Islet precursor cell (in vitro differentiated cells): Measurements from ENCODE around the gene GAA.
A peak's percentile ranks its signal among the peaks of the same experiment; 100 is the strongest.

Experiments
- DNase-seq: peaks from one replicate; pipeline ENCODE4 v3.0.0-alpha.2; 2018

GAA gene

DNA sequence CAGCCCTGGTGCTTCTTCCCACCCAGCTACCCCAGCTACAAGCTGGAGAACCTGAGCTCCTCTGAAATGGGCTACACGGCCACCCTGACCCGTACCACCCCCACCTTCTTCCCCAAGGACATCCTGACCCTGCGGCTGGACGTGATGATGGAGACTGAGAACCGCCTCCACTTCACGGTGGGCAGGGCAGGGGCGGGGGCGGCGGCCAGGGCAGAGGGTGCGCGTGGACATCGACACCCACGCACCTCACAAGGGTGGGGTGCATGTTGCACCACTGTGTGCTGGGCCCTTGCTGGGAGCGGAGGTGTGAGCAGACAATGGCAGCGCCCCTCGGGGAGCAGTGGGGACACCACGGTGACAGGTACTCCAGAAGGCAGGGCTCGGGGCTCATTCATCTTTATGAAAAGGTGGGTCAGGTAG is 3.6 kb downstream of the GAA start:
- DNase-seq, result peak; percentile 50

DNA sequence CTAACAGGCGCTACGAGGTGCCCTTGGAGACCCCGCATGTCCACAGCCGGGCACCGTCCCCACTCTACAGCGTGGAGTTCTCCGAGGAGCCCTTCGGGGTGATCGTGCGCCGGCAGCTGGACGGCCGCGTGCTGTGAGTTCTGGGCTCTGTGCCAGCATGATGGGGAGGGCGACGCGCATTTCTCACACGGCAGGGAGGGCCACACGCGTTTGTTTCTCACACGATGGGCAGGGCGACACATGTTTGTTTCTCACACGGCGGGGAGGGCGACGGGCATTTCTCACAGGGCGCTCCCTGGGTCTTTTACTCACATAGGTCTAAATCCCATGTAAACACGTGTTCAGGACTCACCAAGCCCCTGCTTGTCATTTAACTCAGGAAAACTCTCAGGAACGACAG is 4.4 kb downstream of the GAA start:
- peak; percentile 51 for DNase-seq

DNA sequence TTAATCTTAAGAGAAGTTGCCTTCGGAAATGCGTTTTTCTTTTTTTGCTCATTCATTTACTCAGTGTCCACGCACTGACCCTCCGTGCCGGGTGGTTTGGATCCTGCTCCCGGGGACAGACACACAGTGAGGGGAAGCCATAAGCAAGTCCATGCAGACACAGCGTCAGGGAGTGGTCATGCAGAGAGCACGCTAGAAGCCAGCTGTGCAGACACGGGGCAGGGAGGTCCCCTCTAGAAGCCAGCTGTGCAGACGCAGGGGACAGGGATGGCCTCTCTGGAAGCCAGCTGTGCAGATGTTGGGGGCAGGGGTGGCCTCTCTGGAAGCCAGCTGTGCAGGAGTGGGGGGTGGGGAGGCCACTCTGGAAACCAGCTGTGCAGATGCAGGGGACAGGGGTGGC is 4.8 kb downstream of the GAA start:
- peak; percentile 47 for DNase-seq

DNA sequence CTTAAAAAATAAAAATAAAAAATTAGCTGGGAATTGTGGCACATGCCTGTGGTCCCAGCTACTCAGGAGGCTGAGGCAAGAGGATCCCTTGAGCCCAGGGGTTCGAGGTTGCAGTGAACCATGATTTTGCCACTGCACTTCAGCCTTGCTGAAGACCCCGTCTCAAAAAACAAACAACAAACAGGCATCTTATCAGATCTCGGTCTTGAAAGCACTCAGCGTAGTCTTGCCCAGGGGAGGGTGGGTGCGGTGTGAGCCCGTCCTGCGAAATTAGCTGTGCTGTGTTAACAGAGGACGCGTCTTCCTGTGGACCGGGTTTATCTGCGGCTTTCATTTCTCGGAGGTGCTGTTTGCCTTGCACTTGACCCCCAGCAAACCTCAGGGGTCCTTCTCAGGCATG is 5.4 kb downstream of the GAA start:
- DNase-seq, result peak; percentile 59

DNA sequence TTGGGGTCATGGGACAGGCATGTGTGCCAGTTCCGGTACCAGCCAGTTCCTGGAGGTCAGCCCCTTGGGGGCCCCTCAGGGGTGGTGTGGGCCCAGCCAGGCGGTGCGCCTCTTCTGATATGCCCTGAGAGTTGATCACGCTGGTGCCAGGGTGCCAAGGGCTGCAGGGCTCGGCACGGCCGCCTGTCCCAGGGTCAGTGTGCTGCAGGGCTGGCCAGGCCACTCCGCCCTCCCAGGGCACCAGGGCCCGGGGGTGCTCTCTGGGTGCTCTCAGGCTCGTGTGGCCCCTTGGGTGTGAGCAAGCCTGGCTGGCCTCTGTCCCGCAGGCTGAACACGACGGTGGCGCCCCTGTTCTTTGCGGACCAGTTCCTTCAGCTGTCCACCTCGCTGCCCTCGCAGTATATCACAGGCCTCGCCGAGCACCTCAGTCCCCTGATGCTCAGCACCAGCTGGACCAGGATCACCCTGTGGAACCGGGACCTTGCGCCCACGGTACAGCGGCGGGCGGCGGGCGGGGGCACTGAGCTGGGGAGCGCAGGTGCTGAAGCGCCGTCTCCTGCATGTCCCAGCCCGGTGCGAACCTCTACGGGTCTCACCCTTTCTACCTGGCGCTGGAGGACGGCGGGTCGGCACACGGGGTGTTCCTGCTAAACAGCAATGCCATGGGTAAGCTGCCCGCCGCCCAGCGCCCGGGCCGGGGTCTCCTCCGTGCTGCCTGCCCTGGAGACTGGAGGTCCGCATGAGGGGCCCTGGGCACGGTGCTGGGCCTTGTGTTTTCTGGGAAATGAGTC is 6.0 kb downstream of the GAA start:
- peak; percentile 55 for DNase-seq

DNA sequence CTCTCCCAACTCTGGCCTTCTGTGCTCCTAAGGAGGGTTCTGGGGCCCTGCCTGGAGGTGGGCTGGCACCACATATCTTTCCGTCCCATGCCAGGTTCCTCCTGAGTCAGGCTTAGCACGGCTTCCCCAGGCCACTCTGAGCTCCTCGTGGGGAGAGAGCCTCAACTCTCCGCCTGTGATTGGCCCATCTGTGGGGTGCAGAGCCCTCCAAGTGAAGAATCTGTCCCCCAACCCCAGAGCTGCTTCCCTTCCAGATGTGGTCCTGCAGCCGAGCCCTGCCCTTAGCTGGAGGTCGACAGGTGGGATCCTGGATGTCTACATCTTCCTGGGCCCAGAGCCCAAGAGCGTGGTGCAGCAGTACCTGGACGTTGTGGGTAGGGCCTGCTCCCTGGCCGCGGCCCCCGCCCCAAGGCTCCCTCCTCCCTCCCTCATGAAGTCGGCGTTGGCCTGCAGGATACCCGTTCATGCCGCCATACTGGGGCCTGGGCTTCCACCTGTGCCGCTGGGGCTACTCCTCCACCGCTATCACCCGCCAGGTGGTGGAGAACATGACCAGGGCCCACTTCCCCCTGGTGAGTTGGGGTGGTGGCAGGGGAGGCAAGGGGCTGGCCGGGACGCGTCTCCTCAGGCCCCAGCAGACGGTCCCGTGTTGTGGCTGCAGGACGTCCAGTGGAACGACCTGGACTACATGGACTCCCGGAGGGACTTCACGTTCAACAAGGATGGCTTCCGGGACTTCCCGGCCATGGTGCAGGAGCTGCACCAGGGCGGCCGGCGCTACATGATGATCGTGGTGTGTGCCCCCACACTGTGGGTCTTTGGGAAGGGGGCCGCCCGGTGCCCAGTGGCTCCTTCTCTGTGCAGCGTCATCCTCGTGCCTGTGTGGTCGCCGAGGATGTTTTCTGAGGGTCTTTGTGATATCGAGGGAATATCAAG is 6.9 kb downstream of the GAA start:
- DNase-seq, result peak; percentile 48

DNA sequence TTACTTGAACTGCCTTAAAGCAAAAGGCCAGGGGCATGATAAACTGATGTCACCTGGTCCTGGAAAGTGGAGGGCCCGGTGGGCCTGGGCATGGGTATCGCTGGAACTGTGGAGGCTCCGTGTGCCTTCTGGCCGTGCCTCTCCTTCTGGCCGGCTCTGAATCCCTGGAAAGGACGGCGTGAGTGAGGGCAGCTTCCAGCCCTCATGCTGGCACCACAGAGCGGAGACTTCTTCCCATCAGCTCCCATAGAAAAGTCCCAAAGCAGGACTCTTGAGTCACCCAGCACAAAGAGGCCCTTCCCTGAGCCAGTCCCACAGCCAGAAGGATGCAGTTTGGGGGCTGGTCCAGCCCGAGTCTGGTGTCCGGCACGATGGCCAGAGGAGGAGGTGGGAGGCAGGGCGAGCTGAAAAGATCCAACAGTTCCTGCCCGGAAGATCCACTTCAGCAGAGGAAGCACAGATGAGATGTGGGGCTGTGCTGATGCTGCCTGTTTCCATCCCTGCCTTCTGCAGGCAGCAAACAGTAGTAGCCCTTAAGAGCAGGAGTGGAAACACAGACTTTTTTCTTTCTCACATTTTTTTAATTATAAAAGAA is 7.8 kb downstream of the GAA start:
- peak; percentile 51 for DNase-seq

DNA sequence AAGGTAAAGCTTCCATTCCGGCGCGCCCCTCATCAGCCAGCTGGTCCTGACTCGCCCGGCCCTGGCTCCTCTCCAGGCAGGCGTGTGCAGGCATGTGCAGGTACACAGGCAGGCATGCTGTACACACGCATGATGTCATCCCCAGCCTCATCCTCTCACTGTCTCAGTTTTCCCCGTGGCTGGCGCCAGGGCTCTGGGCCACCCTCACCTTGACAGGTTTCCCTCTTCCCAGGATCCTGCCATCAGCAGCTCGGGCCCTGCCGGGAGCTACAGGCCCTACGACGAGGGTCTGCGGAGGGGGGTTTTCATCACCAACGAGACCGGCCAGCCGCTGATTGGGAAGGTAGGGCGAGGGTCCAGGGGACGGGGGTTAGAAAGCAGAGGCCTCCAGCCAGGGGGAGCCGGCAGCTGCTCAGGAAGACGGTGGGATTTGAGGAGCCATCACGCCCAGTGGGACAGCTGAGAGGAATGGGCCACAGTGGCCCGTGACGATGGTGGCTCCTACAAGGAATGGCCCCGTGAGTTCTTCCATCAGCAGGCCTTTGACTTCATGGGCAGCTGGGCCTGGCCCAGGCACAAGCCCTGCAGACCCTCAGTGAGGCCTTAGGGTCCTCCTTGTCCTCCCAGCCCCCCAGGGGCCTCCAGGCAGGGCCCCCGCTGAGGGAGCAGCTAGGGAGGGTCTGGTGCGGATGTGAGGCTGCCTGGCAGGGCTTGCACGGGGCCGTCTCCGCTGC is 8.5 kb downstream of the GAA start:
- peak; percentile 56 for DNase-seq

DNA sequence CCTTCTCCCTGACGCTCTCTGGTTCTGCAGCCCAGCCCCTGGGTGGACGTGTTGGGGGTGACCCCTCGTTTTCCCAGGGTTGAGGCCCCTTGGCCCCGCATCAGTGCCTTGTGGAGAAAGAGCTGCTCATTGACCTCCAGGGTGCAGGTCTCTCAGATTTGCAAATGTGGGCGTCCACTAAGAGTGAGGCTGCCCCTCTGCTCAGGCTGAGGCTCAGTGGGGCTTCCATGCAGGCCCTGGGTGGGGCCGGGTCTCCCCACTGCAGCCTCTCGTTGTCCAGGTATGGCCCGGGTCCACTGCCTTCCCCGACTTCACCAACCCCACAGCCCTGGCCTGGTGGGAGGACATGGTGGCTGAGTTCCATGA is 9.0 kb downstream of the GAA start:
- DNase-seq, result no peak

DNA sequence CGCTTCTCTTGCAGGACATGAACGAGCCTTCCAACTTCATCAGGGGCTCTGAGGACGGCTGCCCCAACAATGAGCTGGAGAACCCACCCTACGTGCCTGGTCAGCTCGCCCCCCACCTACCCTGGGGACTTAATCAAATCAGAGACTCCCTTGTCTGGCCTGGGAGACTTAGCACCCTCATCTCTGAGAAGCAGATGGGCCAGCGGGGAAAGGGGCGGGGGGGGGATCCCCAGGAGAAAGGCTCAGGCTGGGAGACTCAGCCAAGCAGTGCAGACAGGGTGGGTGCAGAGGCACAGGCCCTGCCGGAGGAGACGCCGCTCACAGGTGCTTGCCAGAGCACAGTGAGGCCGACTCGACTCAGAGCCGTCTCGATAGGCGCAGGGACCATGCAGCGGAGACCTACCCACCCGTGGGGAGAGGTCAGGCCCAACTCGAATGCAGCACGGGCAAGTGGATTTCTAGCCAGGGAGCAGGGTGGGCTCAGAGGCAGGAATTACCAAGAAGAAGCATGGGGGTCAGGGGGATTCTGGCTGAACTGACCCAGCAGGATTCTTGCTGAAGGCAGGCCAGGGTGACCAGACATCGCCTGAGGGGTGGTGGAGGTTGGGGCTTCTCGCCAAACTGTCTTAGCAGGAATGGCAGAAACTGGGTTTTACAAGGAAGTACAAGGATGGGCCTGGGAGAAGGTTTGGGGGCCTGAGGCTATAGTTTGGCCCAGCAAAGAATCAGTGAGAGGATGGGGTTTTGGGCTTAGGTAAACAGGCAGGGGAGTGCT is 9.7 kb downstream of the GAA start:
- DNase-seq, result peak; percentile 84

DNA sequence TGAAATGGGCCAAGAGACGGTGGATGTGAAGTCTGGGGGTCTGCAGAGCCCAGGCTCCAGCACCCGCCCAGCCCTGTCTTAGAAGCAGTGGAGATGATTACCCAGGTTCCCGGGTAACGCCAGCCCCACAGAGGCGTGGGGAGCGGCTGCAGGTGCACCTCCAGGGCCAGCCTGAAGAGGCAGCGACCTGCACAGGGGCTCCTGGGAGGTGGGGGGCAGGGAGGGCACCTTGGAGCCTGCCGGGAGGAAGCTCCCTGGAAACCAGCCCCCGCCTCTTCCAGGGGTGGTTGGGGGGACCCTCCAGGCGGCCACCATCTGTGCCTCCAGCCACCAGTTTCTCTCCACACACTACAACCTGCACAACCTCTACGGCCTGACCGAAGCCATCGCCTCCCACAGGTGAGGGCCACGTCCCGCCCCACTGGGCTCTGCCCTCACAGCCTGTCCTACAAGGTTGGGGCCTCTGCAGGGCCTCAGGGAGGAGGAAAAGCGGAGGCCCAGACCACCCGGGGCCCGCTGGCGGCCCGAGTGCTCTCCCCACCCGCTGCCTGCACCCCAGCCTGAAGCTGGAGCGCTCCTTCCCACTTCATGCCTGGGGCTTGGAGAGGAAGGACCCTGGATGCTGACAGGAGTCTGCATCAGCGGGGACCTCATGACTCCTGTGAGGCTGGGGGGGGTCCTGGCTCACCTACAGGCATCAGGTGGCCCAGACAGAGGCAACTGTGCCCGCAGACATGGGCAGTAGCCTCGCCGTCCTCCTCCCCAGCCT is 10.5 kb downstream of the GAA start:
- no peak for DNase-seq

DNA sequence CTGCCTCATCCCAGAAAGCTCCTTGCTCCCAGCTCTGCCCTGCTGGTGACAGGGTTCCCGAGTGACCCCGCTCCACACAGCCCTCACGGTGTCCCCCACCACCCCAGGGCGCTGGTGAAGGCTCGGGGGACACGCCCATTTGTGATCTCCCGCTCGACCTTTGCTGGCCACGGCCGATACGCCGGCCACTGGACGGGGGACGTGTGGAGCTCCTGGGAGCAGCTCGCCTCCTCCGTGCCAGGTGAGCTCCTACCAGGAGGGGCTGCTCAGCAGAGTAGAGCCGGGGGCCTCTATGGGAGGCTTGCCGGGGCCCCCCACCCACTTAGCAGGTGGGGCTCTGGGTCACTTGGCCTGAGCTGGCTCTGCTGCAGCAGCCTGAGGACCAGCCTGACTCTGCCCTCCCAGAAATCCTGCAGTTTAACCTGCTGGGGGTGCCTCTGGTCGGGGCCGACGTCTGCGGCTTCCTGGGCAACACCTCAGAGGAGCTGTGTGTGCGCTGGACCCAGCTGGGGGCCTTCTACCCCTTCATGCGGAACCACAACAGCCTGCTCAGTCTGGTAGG is 11.2 kb downstream of the GAA start:
- no peak for DNase-seq

DNA sequence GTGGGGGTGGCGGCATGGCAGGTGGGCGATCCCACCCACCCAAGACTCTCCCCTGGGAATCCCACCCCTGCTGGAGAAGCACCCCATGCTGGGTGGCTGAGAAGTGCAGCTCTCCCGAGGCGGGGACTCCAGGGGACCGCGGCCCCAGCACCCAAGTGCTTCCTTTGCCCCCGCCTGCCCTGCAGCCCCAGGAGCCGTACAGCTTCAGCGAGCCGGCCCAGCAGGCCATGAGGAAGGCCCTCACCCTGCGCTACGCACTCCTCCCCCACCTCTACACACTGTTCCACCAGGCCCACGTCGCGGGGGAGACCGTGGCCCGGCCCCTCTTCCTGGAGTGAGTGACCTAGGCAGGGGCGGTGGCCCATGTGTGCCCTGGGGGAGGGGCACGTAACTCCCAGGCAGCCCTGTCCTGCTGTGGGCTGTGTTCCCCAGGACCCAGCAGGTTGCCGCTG is 11.7 kb downstream of the GAA start:
- DNase-seq, result peak; percentile 61

DNA sequence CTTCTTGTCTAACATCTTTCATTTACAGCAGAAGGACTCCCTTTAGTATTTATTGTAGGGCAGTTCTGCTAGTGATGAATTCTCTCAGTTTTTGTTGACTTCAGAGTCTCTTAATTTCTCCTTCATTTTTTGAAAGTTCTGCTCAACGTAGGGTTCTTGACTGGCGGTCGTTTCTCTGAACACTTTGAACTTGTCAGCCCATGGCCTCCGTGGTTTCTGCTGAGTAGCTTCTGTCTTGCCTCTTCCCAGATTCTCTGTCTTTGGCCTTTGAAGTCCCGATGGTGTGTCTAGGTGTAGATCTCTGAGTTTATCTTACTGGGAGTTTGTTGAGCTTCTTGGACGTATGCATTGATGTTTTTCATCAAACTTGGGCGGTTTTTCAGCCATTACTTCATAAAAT is 13.4 kb downstream of the GAA start:
- no peak for DNase-seq

DNA sequence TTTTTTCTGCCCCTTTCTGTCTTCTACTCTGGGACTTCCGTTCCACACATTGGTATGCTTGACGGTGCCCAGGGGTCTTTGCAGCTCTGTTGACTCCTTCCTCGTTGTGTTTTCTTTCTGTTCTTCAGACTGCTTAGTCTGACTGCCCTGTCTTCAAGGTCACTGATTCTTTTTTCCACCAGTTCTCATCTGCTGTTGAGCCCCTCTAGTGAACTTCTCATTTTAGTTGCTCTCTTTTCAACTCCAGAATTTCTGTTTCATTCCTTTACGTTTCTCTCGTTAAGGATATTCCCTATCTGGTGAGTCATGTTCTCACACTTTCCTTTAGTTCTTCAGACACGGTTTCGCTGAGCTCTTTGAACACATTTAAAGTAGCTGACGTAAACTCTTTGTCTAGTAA is 13.8 kb downstream of the GAA start:
- no peak for DNase-seq

DNA sequence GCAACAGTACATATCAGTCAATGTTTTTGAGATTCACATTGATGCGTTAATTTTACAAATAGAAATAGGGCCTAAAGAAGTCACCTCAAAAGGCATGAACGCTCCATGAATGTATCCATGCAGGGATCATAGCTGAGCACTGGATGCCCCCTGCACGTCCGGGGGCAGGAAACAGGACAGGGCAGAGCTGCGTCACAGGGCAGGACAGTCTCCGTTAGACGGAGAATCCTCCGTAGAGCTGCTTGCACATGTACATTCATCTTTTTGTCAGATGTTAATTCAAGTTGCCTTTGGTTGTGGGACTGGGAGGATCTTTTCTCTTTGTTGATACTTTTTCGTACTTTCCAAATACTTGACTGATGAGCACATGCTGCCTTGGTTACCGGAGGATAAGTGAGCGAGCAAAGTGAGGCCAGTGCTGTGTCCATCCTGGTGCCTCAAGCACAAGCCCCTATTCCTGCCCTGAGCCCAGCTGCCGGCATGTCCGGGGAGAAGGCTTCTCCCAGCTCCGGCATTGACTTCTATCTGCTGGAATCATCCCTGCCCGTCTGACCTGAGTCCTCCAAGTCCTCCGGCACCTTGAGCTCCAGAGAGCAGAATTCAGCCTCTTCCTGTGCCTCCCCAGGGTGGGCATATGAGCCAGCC is 15.0 kb downstream of the GAA start:
- DNase-seq, result no peak

DNA sequence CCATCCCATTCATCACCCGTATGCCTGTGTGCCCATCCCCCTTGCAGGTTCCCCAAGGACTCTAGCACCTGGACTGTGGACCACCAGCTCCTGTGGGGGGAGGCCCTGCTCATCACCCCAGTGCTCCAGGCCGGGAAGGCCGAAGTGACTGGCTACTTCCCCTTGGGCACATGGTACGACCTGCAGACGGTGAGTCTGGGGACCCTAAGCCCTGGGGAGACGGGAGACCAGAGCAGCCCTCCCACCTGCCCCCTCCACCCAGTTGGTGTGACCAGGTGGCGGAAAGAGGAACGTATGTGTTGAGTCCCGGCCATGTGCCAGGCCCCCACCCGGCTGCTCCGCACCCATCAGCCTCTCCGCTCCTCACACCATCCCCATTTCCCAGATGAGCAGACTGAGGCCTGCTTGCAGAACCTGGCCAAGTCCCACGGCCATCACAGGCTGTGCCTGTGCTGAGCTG is 15.6 kb downstream of the GAA start:
- DNase-seq, result no peak

DNA sequence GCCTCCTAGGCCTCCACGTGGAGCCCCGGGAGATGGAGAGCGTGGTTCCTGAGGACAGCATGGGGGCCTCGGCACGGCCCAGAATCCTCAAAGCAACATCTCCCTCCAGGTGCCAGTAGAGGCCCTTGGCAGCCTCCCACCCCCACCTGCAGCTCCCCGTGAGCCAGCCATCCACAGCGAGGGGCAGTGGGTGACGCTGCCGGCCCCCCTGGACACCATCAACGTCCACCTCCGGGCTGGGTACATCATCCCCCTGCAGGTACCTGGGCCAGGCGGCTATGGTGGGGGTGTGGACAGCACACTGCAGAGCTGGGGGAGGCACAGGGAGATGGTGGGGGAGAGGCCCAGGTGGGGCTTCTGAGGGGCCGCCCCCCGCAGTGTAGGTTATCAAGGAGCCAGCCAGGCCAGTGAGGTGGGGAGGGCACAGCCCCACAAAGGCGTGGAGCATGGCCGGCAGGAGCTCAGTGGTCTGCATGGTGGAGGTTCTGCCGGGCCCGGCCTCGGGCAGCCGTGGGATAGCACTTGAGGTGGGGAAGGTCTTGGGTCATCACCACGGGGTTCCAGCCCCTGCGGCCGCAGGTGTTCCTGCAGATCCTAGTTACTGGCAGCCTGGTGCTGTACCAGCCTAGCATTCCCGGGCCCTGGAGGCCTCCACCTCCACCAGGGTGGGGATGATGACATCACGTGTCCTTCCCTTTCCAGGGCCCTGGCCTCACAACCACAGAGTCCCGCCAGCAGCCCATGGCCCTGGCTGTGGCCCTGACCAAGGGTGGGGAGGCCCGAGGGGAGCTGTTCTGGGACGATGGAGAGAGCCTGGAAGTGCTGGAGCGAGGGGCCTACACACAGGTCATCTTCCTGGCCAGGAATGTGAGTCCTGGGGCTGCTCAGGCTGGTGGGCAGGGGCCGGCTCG is 16.4 kb downstream of the GAA start:
- DNase-seq, result no peak

DNA sequence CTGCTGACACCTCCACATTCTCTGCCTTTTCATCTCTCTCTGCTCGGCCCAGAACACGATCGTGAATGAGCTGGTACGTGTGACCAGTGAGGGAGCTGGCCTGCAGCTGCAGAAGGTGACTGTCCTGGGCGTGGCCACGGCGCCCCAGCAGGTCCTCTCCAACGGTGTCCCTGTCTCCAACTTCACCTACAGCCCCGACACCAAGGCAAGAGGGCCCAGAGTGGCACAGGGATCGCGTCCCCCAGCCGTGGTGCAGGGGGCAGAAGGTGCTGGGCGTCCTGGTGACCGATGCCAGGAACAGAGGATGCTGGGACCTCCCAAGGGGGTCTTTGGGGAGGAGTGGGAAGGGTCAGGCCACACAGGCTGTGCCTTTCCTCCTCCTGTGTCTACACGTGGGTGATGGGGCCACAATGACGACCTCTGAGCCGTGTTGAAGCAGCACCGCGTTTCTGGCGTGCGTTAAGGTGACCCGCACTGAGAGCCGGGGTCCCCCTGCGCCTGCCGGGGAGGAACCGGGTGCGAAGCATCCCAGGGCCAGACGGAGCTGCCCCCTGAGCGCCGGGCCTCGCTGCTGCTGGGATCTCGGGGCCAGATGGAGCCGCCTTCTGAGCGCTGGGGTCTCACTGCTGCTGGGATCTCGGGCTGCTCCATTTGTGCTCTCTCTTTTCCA is 17.4 kb downstream of the GAA start:
- DNase-seq, result no peak
